ENCODE data around the gene TCF3.

DNA sequence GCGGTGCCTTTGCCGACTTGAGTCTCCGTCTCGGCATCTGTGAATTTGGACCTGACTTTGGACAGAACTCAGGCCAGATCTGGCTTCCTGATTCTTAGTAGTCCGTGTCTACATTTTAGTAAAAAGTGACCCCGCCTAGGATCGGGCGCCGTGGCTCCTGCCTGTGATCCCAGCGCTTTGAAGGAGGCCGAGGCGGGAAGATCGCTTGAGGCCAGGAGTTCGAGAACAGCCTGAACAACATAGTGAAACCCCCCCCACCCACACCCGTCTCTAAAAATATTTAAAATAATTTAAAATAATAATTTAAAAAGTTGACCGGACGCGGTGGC lies 849 bp upstream of the TCF3 start:
- TF ChIP-seq, protein P1, sequence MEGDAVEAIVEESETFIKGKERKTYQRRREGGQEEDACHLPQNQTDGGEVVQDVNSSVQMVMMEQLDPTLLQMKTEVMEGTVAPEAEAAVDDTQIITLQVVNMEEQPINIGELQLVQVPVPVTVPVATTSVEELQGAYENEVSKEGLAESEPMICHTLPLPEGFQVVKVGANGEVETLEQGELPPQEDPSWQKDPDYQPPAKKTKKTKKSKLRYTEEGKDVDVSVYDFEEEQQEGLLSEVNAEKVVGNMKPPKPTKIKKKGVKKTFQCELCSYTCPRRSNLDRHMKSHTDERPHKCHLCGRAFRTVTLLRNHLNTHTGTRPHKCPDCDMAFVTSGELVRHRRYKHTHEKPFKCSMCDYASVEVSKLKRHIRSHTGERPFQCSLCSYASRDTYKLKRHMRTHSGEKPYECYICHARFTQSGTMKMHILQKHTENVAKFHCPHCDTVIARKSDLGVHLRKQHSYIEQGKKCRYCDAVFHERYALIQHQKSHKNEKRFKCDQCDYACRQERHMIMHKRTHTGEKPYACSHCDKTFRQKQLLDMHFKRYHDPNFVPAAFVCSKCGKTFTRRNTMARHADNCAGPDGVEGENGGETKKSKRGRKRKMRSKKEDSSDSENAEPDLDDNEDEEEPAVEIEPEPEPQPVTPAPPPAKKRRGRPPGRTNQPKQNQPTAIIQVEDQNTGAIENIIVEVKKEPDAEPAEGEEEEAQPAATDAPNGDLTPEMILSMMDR (IDR thresholded peaks at IDR 0.05) = no peak
- TF ChIP-seq POLR2A (IDR thresholded peaks at IDR 0.05) = no peak

All from lower leg skin (tissue), 3 donors.